Thoracic aorta (tissue), 2 donors: ENCODE measurements around the gene COLEC12. TPM values are rescaled to one million over a fixed set of nuclear protein-coding genes. Genes with fewer than 3 reads are reported as not detected.

ENCODE experiments used
- ATAC-seq: fragments of 150-250 bp; one replicate; pipeline ENCODE4 v1.8.0; 2017; ENCODE audit warnings: low read depth; ENCODE audit not compliant: insufficient number of reproducible peaks, low FRiP score
- DNase-seq: peaks from one replicate; pipeline ENCODE4 v3.0.0-alpha.2; 2020; ENCODE audit warnings: low spot score
- H3K27ac ChIP-seq, 2 donors: fragments of 200-600 bp; sonication (generic); 1 replicate in 1 of 2; 2 replicates in 1 of 2; pipeline ENCODE4 v1.5.1; 2016; ENCODE audit warnings: mild to moderate bottlenecking in 2 of 2, moderate library complexity in 2 of 2
- H3K27me3 ChIP-seq: fragments of 200-600 bp; sonication (generic); replicated peaks from 2 replicates; pipeline ENCODE4 v1.6.0; 2016; ENCODE audit warnings: mild to moderate bottlenecking; ENCODE audit not compliant: insufficient read depth
- H3K36me3 ChIP-seq: fragments of 200-600 bp; sonication (generic); one replicate; pipeline ENCODE4 v1.5.1; 2016
- H3K4me1 ChIP-seq, 2 donors: fragments of 200-600 bp; sonication (generic); 1 replicate in 1 of 2; 2 replicates in 1 of 2; pipeline versions ENCODE4 v1.5.1 to v1.6.0; 2016; ENCODE audit warnings: low read depth in 2 of 2, mild to moderate bottlenecking in 1 of 2; ENCODE audit not compliant: control insufficient read depth in 1 of 2
- H3K4me3 ChIP-seq: fragments of 200-600 bp; sonication (generic); 2 replicates; pipeline ENCODE4 v1.5.1; 2016; ENCODE audit warnings: mild to moderate bottlenecking
- H3K9me3 ChIP-seq: fragments of 200-600 bp; sonication (generic); 2 replicates; pipeline ENCODE4 v1.5.1; 2016
- total RNA-seq, 2 donors: library from RNA; depleted of rRNA; stranded (reverse); fragments of >200 nt; gene quantifications; one replicate each; pipeline versions ENCODE4 v1.1.0 to v1.2.3, GENCODE V29; 2016
- TF ChIP-seq, protein P1 (sequence below): fragments of 200-600 bp; sonication (generic); IDR thresholded peaks from one replicate; pipeline ENCODE4 v1.5.1; 2019; ENCODE audit warnings: antibody characterized with exemption

Gene COLEC12
- total RNA-seq, 2 donors from 2014 or later = 19.3 to 21.3 TPM

- no peak overlapping the region for H3K4me3 ChIP-seq
Measured at GRCh38 chr18:523561-523960, 23.1 kb upstream of the COLEC12 start.

DNA sequence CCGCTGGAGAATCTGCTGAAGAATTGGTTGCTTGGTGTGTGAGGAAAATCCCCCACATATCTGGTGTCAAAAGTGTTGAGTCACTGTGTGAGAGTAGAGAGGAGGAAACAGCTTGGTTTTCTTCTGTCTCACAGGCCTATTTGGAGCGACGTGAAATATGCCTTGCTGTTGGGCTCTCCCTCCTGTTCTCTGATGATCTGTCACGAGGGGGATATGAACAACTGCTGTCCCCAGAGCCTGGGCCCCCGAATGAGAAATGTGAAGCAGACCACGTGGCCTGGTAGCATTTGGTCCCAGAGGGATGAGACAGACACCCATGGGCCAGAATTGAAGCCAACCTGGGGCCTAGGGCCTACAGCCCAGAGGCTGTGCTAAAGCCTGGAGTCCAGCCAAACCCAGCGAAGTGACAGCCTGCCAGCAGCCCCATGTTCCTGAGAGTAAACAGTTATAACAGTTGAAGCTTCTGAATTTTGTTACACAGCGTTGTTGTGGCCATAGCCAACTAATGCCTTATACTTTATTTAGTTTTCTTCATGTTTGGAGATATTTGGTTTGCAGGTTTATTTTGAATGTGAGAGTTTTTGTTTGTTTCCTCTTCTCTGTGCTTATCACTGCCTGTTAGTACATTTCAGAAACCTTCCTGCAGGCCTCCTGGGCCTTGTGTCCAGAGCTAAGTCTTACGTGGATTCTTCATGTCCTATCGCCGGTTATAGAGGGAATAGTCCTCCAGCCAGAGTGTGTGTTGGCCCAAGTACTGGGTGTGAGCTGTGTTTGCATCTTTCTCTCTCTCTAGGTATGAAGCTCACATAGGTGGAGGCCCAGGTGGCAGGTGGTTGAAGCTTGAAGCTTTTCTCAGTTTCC is 18.7 kb upstream of the COLEC12 start:
- DNase-seq (no peak), ATAC-seq (peak; percentile 83)
- TF ChIP-seq, protein P1, sequence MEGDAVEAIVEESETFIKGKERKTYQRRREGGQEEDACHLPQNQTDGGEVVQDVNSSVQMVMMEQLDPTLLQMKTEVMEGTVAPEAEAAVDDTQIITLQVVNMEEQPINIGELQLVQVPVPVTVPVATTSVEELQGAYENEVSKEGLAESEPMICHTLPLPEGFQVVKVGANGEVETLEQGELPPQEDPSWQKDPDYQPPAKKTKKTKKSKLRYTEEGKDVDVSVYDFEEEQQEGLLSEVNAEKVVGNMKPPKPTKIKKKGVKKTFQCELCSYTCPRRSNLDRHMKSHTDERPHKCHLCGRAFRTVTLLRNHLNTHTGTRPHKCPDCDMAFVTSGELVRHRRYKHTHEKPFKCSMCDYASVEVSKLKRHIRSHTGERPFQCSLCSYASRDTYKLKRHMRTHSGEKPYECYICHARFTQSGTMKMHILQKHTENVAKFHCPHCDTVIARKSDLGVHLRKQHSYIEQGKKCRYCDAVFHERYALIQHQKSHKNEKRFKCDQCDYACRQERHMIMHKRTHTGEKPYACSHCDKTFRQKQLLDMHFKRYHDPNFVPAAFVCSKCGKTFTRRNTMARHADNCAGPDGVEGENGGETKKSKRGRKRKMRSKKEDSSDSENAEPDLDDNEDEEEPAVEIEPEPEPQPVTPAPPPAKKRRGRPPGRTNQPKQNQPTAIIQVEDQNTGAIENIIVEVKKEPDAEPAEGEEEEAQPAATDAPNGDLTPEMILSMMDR = no peak
- H3K27me3 ChIP-seq = no peaks in the 10 kb centered on the region
- no peaks in the 10 kb centered on the region for H3K9me3 ChIP-seq
- peak overlapping the region; percentile 58 to 67 for H3K27ac ChIP-seq
- no peaks in the 10 kb centered on the region for H3K36me3 ChIP-seq
- no peak overlapping the region for H3K4me3 ChIP-seq
- H3K4me1 ChIP-seq = peaks cover 8 to 22% of the 10 kb centered on the region in 2 donors

More at GRCh38 chr18:523561-523960, 23.1 kb upstream of the COLEC12 start:
- no peaks in the 10 kb centered on the region for H3K27me3 ChIP-seq
- peaks cover 15 to 45% of the 10 kb centered on the region in 2 donors for H3K4me1 ChIP-seq
- no peak for DNase-seq
- peak overlapping the region in 1 of 2 donors; percentile 65 for H3K27ac ChIP-seq
- no peaks in the 10 kb centered on the region for H3K36me3 ChIP-seq
- TF ChIP-seq, protein P1 = no peak
- ATAC-seq = no peak
- no peaks in the 10 kb centered on the region for H3K9me3 ChIP-seq

- peak overlapping the region in 1 of 2 donors; percentile 58 for H3K27ac ChIP-seq
- H3K9me3 ChIP-seq = no peaks in the 10 kb centered on the region
- H3K36me3 ChIP-seq = no peaks in the 10 kb centered on the region
- ATAC-seq (no peak), DNase-seq (no peak)
- H3K27me3 ChIP-seq = no peaks in the 10 kb centered on the region
- H3K4me1 ChIP-seq = peaks cover 0 to 14% of the 10 kb centered on the region in 2 donors
- H3K4me3 ChIP-seq = no peak overlapping the region
- TF ChIP-seq, protein P1 = no peak
Measured at GRCh38 chr18:518081-518480, 17.6 kb upstream of the COLEC12 start.

DNA sequence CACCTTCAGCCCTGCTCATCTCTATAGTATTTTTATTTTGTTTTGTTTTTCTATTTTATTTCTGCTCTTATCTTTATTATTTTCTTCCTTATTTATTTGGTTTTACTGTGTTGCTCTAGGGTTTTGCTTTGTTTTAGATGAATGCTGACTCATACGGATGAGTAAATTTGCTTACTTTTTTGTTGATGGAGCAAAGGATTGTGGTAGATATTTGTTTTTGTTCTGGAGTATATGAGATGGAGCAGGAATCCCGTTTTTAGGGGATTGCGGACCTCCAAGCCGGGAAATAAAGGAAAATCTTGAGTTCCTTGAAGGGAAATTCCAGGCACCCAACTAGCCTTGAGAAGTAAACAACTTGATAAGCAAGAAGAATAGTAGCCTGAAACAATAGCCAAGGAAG is 15.3 kb upstream of the COLEC12 start:
- DNase-seq (no peak), ATAC-seq (no peak)
- Histone ChIP-seq H3K9me3 (no peaks in the 10 kb centered on the region), H3K27ac (no peak overlapping the region), H3K4me1 (peaks cover 0 to 14% of the 10 kb centered on the region in 2 donors), H3K27me3 (no peaks in the 10 kb centered on the region), H3K36me3 (no peaks in the 10 kb centered on the region), H3K4me3 (no peak overlapping the region)
- TF ChIP-seq, protein P1 = no peak

DNA sequence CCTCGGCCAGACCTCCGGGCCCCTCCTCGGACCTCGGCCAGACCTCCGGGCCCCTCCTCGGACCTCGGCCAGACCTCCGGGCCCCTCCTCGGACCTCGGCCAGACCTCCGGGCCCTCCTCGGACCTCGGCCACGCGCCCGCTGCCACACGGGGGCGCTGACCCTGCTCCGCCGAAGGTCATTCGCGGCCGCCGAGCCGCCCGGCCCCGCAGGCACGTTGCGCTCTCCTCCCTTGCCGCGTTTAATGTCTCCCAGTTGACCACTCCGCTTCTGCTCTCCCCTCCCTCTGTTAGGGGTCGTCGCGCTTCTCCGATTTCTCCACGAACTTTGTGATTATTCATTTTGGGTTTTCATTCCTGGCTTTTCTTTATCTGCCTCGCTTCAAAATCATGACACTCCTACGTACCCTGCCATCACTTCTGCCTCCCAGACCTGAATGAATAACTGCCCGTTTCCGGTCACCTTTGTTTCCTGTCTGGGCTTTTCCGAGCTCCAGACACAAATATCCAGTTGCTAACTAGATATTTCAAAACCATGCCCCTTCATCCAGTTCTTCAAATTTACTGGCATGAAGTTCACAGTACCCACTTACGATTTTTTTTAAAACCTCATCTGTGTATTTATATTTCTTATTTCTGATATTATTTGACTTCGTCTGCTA is 14.8 kb upstream of the COLEC12 start:
- Histone ChIP-seq H3K27me3 (no peaks in the 10 kb centered on the region), H3K9me3 (no peaks in the 10 kb centered on the region), H3K4me1 (peaks cover 0 to 14% of the 10 kb centered on the region in 2 donors), H3K27ac (no peak overlapping the region), H3K36me3 (no peaks in the 10 kb centered on the region), H3K4me3 (no peak overlapping the region)
- TF ChIP-seq, protein P1 = no peak
- ATAC-seq (no peak), DNase-seq (no peak)
